Thyroid gland (tissue), 4 donors: Measurements from ENCODE around the gene WNT10A. TPM values are rescaled to one million over a fixed set of nuclear protein-coding genes. Genes with fewer than 3 reads are reported as not detected.
A peak's percentile ranks its signal among the peaks of the same experiment; 100 is the strongest.

Experiments used
- DNase-seq, 2 donors: peaks; one replicate each; pipeline ENCODE4 v3.0.0-alpha.2; 2019
- H3K27ac ChIP-seq, 3 donors: fragments of 200-600 bp; sonication (generic); 1 replicate in 2 of 3; 2 replicates in 1 of 3; pipeline ENCODE4 v1.5.1; 2016 to 2019; ENCODE audit warnings: mild to moderate bottlenecking in 1 of 3, moderate library complexity in 1 of 3
- H3K27me3 ChIP-seq: fragments of 200-600 bp; sonication (generic); one replicate; pipeline ENCODE4 v1.5.1; 2019
- H3K36me3 ChIP-seq, 2 donors: fragments of 200-600 bp; sonication (generic); one replicate each; pipeline ENCODE4 v1.5.1; 2016 to 2019
- H3K4me1 ChIP-seq, 2 donors: fragments of 200-600 bp; sonication (generic); one replicate each; pipeline ENCODE4 v1.5.1; 2017 to 2019
- H3K4me3 ChIP-seq, 3 donors: fragments of 200-600 bp; sonication (generic); replicated peaks in 1 of 3; 1 replicate in 2 of 3; 2 replicates in 1 of 3; pipeline ENCODE4 v1.5.1; 2016; ENCODE audit warnings: mild to moderate bottlenecking in 1 of 3
- H3K9me3 ChIP-seq: fragments of 200-600 bp; sonication (generic); one replicate; pipeline ENCODE4 v1.5.1; 2017
- POLR2A ChIP-seq, 2 donors: fragments of 450-650 bp; IDR thresholded peaks; one replicate each; pipeline ENCODE4 v1.6.1; 2017; ENCODE audit warnings: antibody characterized with exemption in 2 of 2, mild to moderate bottlenecking in 2 of 2, moderate library complexity in 1 of 2
- WGBS, 2 donors: methylation state at CpG; one replicate each; pipeline ENCODE4 v1.1.5; 2017; 5-methylcytosine and 5-hydroxymethylcytosine counted together
- intact Hi-C: fragments of 100-400 bp; cut with DNase I; formaldehyde crosslinking; loops from one replicate; pipeline ENCODE4 v1.15.1; 2023
- total RNA-seq, 4 donors: library from RNA; depleted of rRNA; stranded (reverse); fragments of >200 nt; gene quantifications; one replicate each; pipeline ENCODE4 v1.2.3, GENCODE V29; 2016
- TF ChIP-seq, protein P1 (sequence below), 6 experiments: fragments of 200-600 bp in 3 of 6; fragments of 450-650 bp in 3 of 6; sonication (generic) in 3 of 6; IDR thresholded peaks; one replicate each; pipeline ENCODE4 v1.5.1; 2016 to 2019; ENCODE audit warnings: antibody characterized with exemption in 6 of 6, mild to moderate bottlenecking in 2 of 6, inconsistent platforms in 1 of 6, moderate library complexity in 1 of 6

Gene WNT10A
- total RNA-seq, 4 donors from 2014 or later, result 0.20 TPM; not detected in 3

DNA sequence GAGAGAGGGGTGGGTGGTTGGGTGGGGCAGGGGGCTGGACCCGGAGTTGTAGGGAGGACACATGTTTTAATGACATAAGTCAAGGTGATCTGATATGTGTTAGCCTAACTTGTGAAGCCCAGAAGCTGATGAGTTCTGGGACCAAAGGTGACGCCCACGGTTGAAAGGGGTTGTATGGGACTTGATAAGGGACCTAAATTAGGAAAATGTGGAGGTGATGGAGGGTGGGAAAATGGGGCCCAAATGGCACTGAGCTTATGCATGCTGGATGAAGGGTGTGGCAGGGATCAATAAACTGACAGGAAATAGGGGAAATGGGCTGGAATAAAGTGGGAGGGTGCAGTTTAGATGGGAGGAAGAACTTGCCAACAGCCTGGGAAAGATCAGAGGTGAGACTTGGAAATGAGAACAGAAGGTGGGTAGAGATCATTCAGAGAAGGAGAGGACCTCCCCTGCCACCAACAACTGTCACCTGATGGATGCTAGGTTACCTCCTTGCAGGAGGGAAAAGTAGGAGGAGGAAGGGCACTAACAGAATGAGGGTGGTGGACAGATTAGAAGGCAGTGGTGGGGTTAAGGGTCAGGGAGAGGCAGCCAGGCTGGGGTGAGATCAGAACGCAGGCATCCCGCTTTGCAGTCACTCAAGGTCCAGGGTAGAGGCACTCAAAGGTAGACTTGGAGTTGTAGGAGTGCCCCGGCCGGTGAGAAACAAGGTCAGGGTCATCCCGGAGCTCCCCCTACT lies 15.3 kb downstream of the WNT10A start:
- intact Hi-C loops, result no loop called here
- Histone ChIP-seq H3K36me3 (no peaks in the 10 kb centered on the region), H3K9me3 (no peaks in the 10 kb centered on the region), H3K27ac (no peak overlapping the region), H3K27me3 (peaks cover 50% of the 10 kb centered on the region), H3K4me1 (peaks cover 6 to 24% of the 10 kb centered on the region in 2 donors), H3K4me3 (no peak overlapping the region)
- DNase-seq, result no peak
- TF ChIP-seq, protein P1, sequence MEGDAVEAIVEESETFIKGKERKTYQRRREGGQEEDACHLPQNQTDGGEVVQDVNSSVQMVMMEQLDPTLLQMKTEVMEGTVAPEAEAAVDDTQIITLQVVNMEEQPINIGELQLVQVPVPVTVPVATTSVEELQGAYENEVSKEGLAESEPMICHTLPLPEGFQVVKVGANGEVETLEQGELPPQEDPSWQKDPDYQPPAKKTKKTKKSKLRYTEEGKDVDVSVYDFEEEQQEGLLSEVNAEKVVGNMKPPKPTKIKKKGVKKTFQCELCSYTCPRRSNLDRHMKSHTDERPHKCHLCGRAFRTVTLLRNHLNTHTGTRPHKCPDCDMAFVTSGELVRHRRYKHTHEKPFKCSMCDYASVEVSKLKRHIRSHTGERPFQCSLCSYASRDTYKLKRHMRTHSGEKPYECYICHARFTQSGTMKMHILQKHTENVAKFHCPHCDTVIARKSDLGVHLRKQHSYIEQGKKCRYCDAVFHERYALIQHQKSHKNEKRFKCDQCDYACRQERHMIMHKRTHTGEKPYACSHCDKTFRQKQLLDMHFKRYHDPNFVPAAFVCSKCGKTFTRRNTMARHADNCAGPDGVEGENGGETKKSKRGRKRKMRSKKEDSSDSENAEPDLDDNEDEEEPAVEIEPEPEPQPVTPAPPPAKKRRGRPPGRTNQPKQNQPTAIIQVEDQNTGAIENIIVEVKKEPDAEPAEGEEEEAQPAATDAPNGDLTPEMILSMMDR (IDR thresholded peaks at IDR 0.05), result no peak
- no peak for TF ChIP-seq POLR2A (IDR thresholded peaks at IDR 0.05)
- WGBS, 2 donors, result 15 to 24% methylated on average over 7 to 8 of the region's 8 CpGs

DNA sequence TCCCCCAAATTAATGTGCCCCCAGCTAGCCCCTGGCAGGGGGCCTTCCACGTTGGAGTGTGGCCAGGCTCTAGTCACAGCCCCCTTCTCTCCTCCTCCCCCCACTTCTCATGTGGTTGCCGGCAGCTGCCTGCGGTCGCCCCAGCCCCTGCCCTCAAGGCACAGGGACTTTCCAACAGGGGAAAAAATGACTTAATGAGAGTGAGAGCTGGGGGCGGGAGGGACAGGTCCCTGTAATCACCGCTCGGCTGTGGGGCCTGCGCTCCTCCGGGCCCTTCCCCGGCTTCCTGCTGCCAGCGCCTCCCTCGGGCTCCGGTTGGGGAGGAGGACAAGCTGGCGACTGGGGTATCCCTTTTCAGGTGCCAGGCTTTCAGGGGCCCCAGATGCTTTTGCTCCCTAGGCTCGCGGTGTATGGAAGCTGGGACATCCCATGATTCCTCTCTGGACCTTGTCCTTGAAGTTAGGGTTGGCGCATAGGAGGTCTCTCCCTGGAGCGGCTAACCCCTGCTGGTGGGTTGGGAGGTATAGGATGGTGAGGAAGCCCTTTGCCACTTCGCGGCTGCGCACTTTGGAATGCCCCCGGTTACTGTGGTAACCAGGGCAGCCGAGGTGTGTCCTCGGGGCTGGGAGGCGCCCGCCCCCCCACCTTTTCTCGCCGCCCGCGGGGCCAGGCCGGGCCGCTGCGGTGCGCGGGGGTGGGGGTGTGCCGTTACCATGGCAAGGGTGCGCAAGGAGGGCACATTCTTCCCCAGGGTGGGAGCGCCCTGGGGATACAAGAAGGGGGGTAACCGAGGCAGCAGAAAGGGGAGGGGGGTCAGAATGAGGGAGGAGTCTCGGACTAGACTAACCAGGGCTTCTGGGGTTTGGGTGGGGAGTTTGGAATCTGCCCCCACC lies 16.1 kb downstream of the WNT10A start:
- H3K27me3 ChIP-seq, result peaks cover 53% of the 10 kb centered on the region
- 3 to 4% methylated on average over 22 to 23 of the region's 40 CpGs for WGBS, 2 donors

DNA sequence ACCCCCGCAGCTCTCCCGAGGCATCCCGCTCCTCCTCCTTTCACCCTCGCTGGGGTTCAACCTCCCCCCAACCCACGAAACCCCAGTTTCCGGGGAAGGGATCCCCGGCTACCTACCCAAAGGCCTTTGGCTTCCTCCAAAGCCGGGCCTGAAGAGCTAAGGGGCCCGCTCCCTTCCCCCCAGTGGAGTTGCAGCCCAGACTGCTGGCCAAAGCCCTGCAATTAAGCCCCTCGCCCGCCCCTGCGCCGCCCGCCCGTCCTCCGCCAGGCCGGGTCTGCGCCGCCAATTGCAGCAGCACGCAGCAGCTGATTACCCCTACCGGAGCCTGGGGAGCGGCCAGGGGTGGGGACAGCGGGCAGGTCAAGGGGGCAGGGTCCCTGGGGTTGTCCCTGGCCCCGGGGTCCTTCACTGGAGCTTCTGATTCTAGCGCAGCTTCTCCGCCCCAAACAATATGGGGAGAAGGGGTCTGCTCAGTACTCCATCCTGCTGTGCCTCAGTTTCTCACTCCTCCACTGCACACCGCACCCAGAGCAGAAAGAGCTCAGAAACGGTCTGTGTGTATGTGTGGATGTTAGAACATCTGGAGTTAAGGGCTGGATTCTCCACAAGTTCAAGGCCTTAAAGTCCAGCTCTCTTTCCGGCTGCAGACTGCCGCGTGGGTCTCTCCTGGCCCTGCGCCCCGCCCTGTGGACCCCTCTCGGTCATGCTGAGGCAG lies 16.9 kb downstream of the WNT10A start:
- H3K27me3 ChIP-seq, result peaks cover 53% of the 10 kb centered on the region
- intact Hi-C loops, result no loop called here
- H3K4me1 ChIP-seq, result peaks cover 6 to 22% of the 10 kb centered on the region in 2 donors
- WGBS, 2 donors, result 5 to 11% methylated on average over 16 to 29 of the region's 34 CpGs
- no peaks in the 10 kb centered on the region for H3K9me3 ChIP-seq
- TF ChIP-seq, protein P1 (IDR thresholded peaks at IDR 0.05), result no peak
- TF ChIP-seq POLR2A (IDR thresholded peaks at IDR 0.05), result no peak
- no peak overlapping the region for H3K4me3 ChIP-seq
- no peak for DNase-seq
- H3K27ac ChIP-seq, result no peak overlapping the region
- no peaks in the 10 kb centered on the region for H3K36me3 ChIP-seq

More for the DNA sequence above, 16.1 kb downstream of the WNT10A start:
- H3K36me3 ChIP-seq, result no peaks in the 10 kb centered on the region
- intact Hi-C loops, result no loop called here
- no peak for DNase-seq
- TF ChIP-seq, protein P1 (IDR thresholded peaks at IDR 0.05), result no peak
- TF ChIP-seq POLR2A (IDR thresholded peaks at IDR 0.05), result no peak
- H3K9me3 ChIP-seq, result no peaks in the 10 kb centered on the region
- no peak overlapping the region for H3K4me3 ChIP-seq
- H3K4me1 ChIP-seq, result peaks cover 6 to 24% of the 10 kb centered on the region in 2 donors
- H3K27ac ChIP-seq, result no peak overlapping the region

DNA sequence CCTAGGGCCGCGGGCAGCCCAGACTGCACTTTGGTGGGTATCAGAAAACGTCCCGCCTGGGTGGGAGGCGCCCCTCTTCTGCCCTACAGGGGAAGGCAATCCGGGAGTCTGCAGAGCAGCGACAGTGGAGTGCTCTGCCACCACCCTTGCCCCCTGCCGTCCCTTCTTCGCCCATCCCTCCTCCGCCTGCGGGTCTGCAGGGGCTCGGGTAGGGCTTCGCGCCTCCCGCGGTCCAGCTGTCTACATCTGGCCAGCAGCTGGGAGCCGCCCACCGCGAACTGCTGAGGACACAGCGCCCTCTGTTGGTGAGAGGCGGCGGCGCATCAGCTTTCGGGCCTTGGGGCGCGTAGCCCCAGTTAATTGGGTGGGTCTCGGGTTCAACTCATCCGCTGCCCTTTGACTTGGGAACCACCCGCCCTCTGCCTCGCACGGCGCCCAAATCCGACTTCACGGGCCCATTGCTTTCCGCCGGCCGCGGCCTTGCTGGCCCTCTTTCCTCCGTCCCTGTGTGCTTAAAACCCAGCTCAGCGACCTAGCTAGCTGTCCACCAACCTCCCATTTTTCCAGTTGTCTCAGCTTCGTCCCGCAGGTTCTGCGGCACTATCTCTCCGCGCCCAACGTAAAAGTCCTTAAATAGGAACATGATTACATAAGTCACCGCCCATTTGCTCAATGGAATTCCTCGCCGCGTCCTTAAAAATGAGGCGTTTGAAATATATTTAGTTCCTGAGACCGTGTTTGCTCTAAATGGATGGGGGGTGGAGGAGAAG lies 17.6 kb downstream of the WNT10A start:
- Histone ChIP-seq H3K27ac (no peak overlapping the region), H3K36me3 (no peaks in the 10 kb centered on the region), H3K9me3 (no peaks in the 10 kb centered on the region), H3K4me1 (peaks cover 2 to 15% of the 10 kb centered on the region in 2 donors), H3K4me3 (no peak overlapping the region), H3K27me3 (peaks cover 53% of the 10 kb centered on the region)
- intact Hi-C loops, result no loop called here
- WGBS, 2 donors, result 4 to 6% methylated on average over 18 to 25 of the region's 52 CpGs
- no peak for TF ChIP-seq POLR2A (IDR thresholded peaks at IDR 0.05)
- TF ChIP-seq, protein P1 (IDR thresholded peaks at IDR 0.05), result peak; percentile 69 to 96 (median 87)
- DNase-seq, result peak; percentile 48 to 56
